Endodermal cell (in vitro differentiated cells): Measurements from ENCODE around the gene WFDC5. TPM values are rescaled to one million over a fixed set of nuclear protein-coding genes. Genes with fewer than 3 reads are reported as not detected.

Experiments
- DNase-seq: peaks from one replicate; pipeline ENCODE4 v3.0.0-alpha.2; 2017
- H3K27ac ChIP-seq: 2 replicates; pipeline ENCODE4 v1.5.1; 2013; ENCODE audit warnings: mild to moderate bottlenecking, low read depth, low read length, moderate library complexity
- H3K27me3 ChIP-seq: 2 replicates; pipeline ENCODE4 v1.6.1; 2013; ENCODE audit warnings: mild to moderate bottlenecking, low read length, moderate library complexity; ENCODE audit not compliant: insufficient read depth, control insufficient read depth, poor library complexity, severe bottlenecking
- H3K36me3 ChIP-seq: 2 replicates; pipeline ENCODE4 v1.7.0; 2013; ENCODE audit warnings: mild to moderate bottlenecking, low read length, moderate library complexity; ENCODE audit not compliant: control insufficient read depth, insufficient read depth
- H3K4me1 ChIP-seq: one replicate; pipeline ENCODE4 v1.7.0; 2013; ENCODE audit warnings: low read length; ENCODE audit not compliant: control insufficient read depth, insufficient read depth
- H3K4me3 ChIP-seq: 2 replicates; pipeline ENCODE4 v1.5.1; 2013; ENCODE audit warnings: mild to moderate bottlenecking, low read length, moderate library complexity
- H3K9ac ChIP-seq: 2 replicates; pipeline ENCODE4 v1.6.1; 2013; ENCODE audit warnings: mild to moderate bottlenecking, low read length, moderate library complexity; ENCODE audit not compliant: poor library complexity, severe bottlenecking; ENCODE audit errors: extremely low read depth
- H3K9me3 ChIP-seq: 2 replicates; pipeline ENCODE4 v1.6.1; 2013; ENCODE audit warnings: mild to moderate bottlenecking, low read length, moderate library complexity; ENCODE audit not compliant: control insufficient read depth
- H3K27ac Mint-ChIP-seq: 2 replicates; pipeline ENCODE4 v1.8.0; 2020; ENCODE audit warnings: mixed read lengths
- H3K27me3 Mint-ChIP-seq: 2 replicates; pipeline ENCODE4 v1.8.0; 2021; ENCODE audit warnings: mild to moderate bottlenecking, mixed read lengths; ENCODE audit not compliant: insufficient read depth
- H3K36me3 Mint-ChIP-seq: 2 replicates; pipeline ENCODE4 v1.8.0; 2020; ENCODE audit warnings: low read depth, mixed read lengths
- H3K4me1 Mint-ChIP-seq: 2 replicates; pipeline ENCODE4 v1.8.0; 2020; ENCODE audit warnings: mixed read lengths
- H3K4me3 Mint-ChIP-seq: 2 replicates; pipeline ENCODE4 v1.8.0; 2020; ENCODE audit warnings: mild to moderate bottlenecking, moderate library complexity, mixed read lengths
- H3K9me3 Mint-ChIP-seq: 2 replicates; pipeline ENCODE4 v1.8.0; 2020; ENCODE audit warnings: mild to moderate bottlenecking, mixed read lengths
- CTCF ChIP-seq: fragments of 200-600 bp; sonication (generic); conservative IDR thresholded peaks from 2 replicates; pipeline ENCODE4 v1.5.0; 2021; ENCODE audit warnings: antibody characterized with exemption, mild to moderate bottlenecking
- WGBS, 2 experiments: methylation state at CpG; one replicate each; pipeline versions ENCODE4 v1.1.5 to v1.1.7; 2013; ENCODE audit warnings: missing lambda C conversion rate in 2 of 2, mixed read lengths in 1 of 2; ENCODE audit not compliant: insufficient coverage in 1 of 2, insufficient read length in 1 of 2; 5-methylcytosine and 5-hydroxymethylcytosine counted together
- total RNA-seq, 2 donors: library from RNA; stranded (reverse); fragmentation: NEBNext Ultra II Directional in 1 of 2; extraction: Animal tissue kit (Norgen Biotek cat#: 25700) in 1 of 2; gene quantifications; 2 replicates in 1 of 2; 3 replicates in 1 of 2; pipeline ENCODE4 v1.2.1, GENCODE V29; 2021

WFDC5 gene
- total RNA-seq, 2 donors from 2014 or later = not detected

DNA sequence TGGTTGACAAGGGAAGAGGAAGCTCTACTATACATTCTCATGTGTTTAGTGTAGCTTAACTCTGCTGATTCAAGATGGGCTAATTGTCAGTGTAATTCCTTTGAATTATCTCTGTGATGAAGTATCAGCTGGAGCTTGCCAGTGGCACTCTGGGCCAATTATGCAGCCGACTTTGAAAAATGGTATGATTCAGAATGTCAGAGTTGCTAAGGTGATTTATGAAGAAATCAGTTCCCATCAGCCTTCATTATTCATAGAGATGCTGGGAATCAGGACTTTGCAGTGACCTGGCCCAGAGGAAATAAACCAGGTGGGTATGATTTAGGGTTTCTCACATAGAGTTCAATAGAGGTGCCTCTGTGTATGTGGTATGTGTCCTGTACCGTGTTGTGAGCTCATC, 47.4 kb downstream of the WFDC5 start:
- no peaks in the 10 kb centered on the region for H3K27me3 ChIP-seq
- DNase-seq = no peak
- 100% methylated on average over 1 of the region's 2 CpGs for WGBS, 2 experiments
- no peak overlapping the region for H3K4me3 Mint-ChIP-seq
- H3K4me3 ChIP-seq = no peak overlapping the region
- peaks cover 3% of the 10 kb centered on the region for H3K36me3 ChIP-seq
- no peak overlapping the region for H3K9ac ChIP-seq
- no peak for TF ChIP-seq CTCF
- peaks cover 5% of the 10 kb centered on the region for H3K9me3 ChIP-seq
- no peaks in the 10 kb centered on the region for H3K4me1 ChIP-seq
- H3K27ac Mint-ChIP-seq = no peak overlapping the region
- peaks cover 7% of the 10 kb centered on the region for H3K9me3 Mint-ChIP-seq
- H3K27me3 Mint-ChIP-seq = no peaks in the 10 kb centered on the region
- H3K36me3 Mint-ChIP-seq = peaks cover 27% of the 10 kb centered on the region
- H3K27ac ChIP-seq = no peak overlapping the region
- H3K4me1 Mint-ChIP-seq = peaks cover 3% of the 10 kb centered on the region

DNA sequence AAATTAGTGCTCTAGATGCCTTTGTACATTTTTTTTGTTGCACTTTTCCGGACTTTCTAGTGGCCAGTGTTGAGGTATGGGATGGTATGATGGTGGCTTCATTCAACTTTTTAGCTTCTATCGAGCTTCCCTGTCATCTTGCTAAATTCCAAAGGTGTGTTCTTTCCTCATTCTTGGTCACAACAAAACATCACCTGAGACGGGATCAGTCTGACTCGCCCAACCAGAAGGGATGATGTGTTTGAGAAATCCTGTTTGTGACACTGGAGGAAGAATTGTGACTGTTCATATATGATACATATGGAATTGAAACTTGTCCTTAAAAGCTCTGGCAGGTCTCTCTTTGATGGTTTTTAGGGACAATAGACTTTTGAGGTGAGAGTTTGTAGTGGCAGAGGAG, 47.9 kb downstream of the WFDC5 start:
- Mint-ChIP-seq H3K27ac (no peak overlapping the region), H3K4me3 (no peak overlapping the region), H3K27me3 (no peaks in the 10 kb centered on the region), H3K4me1 (peaks cover 3% of the 10 kb centered on the region), H3K36me3 (peaks cover 30% of the 10 kb centered on the region), H3K9me3 (peaks cover 10% of the 10 kb centered on the region)
- Histone ChIP-seq H3K27me3 (no peaks in the 10 kb centered on the region), H3K27ac (no peak overlapping the region), H3K9ac (no peak overlapping the region), H3K4me1 (no peaks in the 10 kb centered on the region), H3K36me3 (peaks cover 7% of the 10 kb centered on the region), H3K9me3 (peaks cover 5% of the 10 kb centered on the region), H3K4me3 (no peak overlapping the region)
- TF ChIP-seq CTCF = no peak
- DNase-seq = no peak
- 94 to 100% methylated on average over 1 to 4 of the region's 4 CpGs for WGBS, 2 experiments

DNA sequence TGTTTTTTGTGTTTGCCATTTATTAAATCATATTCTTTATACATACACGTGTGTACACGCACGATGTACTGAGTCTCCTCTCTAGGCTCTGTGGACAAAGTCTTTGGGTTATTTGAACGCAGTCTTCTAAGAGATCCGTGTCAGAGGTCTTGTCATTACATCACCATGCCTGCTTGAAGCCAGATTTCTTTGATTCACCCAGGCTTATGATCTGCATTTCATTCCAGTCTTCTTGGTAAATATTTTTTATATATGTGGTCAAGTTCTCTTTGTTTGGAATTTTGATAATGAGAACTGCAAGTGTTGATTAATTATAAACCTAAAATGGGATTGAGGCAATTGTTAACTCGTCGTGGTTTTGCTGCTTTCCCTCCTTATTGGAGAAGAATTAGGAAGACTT, 48.6 kb downstream of the WFDC5 start:
- WGBS, 2 experiments = 94 to 97% methylated on average over 6 to 7 of the region's 7 CpGs
- no peak overlapping the region for H3K4me3 Mint-ChIP-seq

More for the DNA sequence above, 48.6 kb downstream of the WFDC5 start:
- H3K27me3 Mint-ChIP-seq = no peaks in the 10 kb centered on the region
- H3K36me3 ChIP-seq = peaks cover 8% of the 10 kb centered on the region
- peaks cover 12% of the 10 kb centered on the region for H3K9me3 Mint-ChIP-seq
- no peak overlapping the region for H3K9ac ChIP-seq
- no peaks in the 10 kb centered on the region for H3K27me3 ChIP-seq
- H3K9me3 ChIP-seq = peaks cover 5% of the 10 kb centered on the region
- H3K36me3 Mint-ChIP-seq = peaks cover 32% of the 10 kb centered on the region
- TF ChIP-seq CTCF = no peak
- DNase-seq = no peak
- H3K4me1 ChIP-seq = no peaks in the 10 kb centered on the region
- peaks cover 7% of the 10 kb centered on the region for H3K4me1 Mint-ChIP-seq
- H3K27ac ChIP-seq = no peak overlapping the region
- no peak overlapping the region for H3K27ac Mint-ChIP-seq
- H3K4me3 ChIP-seq = no peak overlapping the region
